Measurements from ENCODE around the gene CCNI2. TPM values are rescaled to one million over a fixed set of nuclear protein-coding genes. Genes with fewer than 3 reads are reported as not detected.
A peak's percentile ranks its signal among the peaks of the same experiment; 100 is the strongest.

The CCNI2 gene
- 0.16 TPM for total RNA-seq
- long read RNA-seq = 0 reads

GRCh38 chr5:132746954-132747615, at the start of gene CCNI2:
TSS of gene CCNI2 (plus strand) at chr5:132747426. CDS start at chr5:132747496, 70 bp downstream.
- DNase-seq (ENCODE audit: missing footprints) (peak; percentile 46), ATAC-seq (peak; percentile 40)
- intact Hi-C loops (cut with DNase I) = no loop called here

GRCh38 chr5:132704875-132705274, 42.4 kb upstream of the CCNI2 start:
- ATAC-seq (no peak), DNase-seq (ENCODE audit: missing footprints) (no peak)
- intact Hi-C loops (cut with DNase I) = no loop called here

- intact Hi-C loops (cut with DNase I) = no loop called here
- no peak for DNase-seq (ENCODE audit: missing footprints)
- no peak for ATAC-seq
Observed at GRCh38 chr5:132708645-132709044, 38.6 kb upstream of the CCNI2 start.

- no peak for ATAC-seq
- DNase-seq (ENCODE audit: missing footprints) = no peak
- intact Hi-C loops (cut with DNase I) = no loop called here
Observed at GRCh38 chr5:132714456-132715307, 32.5 kb upstream of the CCNI2 start.

- no peak for ATAC-seq
Observed at GRCh38 chr5:132718544-132719312, 28.5 kb upstream of the CCNI2 start.

GRCh38 chr5:132725745-132726144, 21.5 kb upstream of the CCNI2 start:
- intact Hi-C loops (cut with DNase I) = no loop called here
- no peak for DNase-seq (ENCODE audit: missing footprints)
- ATAC-seq = no peak

More at GRCh38 chr5:132718544-132719312, 28.5 kb upstream of the CCNI2 start:
- intact Hi-C loops (cut with DNase I) = no loop called here
- DNase-seq (ENCODE audit: missing footprints) = no peak

GRCh38 chr5:132729896-132730295, 17.3 kb upstream of the CCNI2 start:
- intact Hi-C loops (cut with DNase I) = loop anchor here (10.0 kb wide), 1 partner anchor 335 kb away; no protein-coding TSS in a partner anchor
- ATAC-seq (no peak), DNase-seq (ENCODE audit: missing footprints) (no peak)

GRCh38 chr5:132733499-132734148, 13.6 kb upstream of the CCNI2 start:
- intact Hi-C loops (cut with DNase I) = loop anchor here (10.0 kb wide), 1 partner anchor 339 kb away; no protein-coding TSS in a partner anchor
- DNase-seq (ENCODE audit: missing footprints) (no peak), ATAC-seq (no peak)

GRCh38 chr5:132734687-132735086, 12.5 kb upstream of the CCNI2 start:
- ATAC-seq = no peak
- intact Hi-C loops (cut with DNase I) = loop anchor here (10.0 kb wide), 1 partner anchor 340 kb away; no protein-coding TSS in a partner anchor
- no peak for DNase-seq (ENCODE audit: missing footprints)

- intact Hi-C loops (cut with DNase I) = loop anchor here (2.0 to 10.0 kb wide), 3 partner anchors 40 to 342 kb away; partner anchors contain the start of gene SEPTIN8
- ATAC-seq = peak; percentile 100
- DNase-seq (ENCODE audit: missing footprints) = peak; percentile 99
Observed at GRCh38 chr5:132736853-132737833, 10.1 kb upstream of the CCNI2 start, which contains the start of gene KIF3A. TSS of gene KIF3A (minus strand) at chr5:132737546. CDS start at chr5:132737419, 127 bp downstream.

GRCh38 chr5:132737982-132738681, 9.1 kb upstream of the CCNI2 start:
- no peak for DNase-seq (ENCODE audit: missing footprints)
- intact Hi-C loops (cut with DNase I) = loop anchor here (2.0 to 10.0 kb wide), 3 partner anchors 39 to 343 kb away; partner anchors contain the start of gene SEPTIN8
- no peak for ATAC-seq

- DNase-seq (ENCODE audit: missing footprints) = no peak
- intact Hi-C loops (cut with DNase I) = loop anchor here (10.0 kb wide), 1 partner anchor 344 kb away; no protein-coding TSS in a partner anchor
- no peak for ATAC-seq
Observed at GRCh38 chr5:132739232-132739631, 8.0 kb upstream of the CCNI2 start.

GRCh38 chr5:132742158-132742557, 5.1 kb upstream of the CCNI2 start:
- DNase-seq (ENCODE audit: missing footprints) (no peak), ATAC-seq (no peak)
- intact Hi-C loops (cut with DNase I) = no loop called here

GRCh38 chr5:132742626-132743025, 4.6 kb upstream of the CCNI2 start:
- DNase-seq (ENCODE audit: missing footprints) (no peak), ATAC-seq (no peak)
- intact Hi-C loops (cut with DNase I) = no loop called here

GRCh38 chr5:132744659-132745058, 2.6 kb upstream of the CCNI2 start:
- DNase-seq (ENCODE audit: missing footprints) (no peak), ATAC-seq (no peak)
- intact Hi-C loops (cut with DNase I) = no loop called here

- intact Hi-C loops (cut with DNase I) = no loop called here
- ATAC-seq (no peak), DNase-seq (ENCODE audit: missing footprints) (no peak)
Observed at GRCh38 chr5:132746592-132746953, 653 bp upstream of the CCNI2 start.

Data from Right ventricle myocardium inferior (tissue), 1 donor.